GM12878 (cell line): ENCODE measurements around the gene PTPRD. TPM values are rescaled to one million over a fixed set of nuclear protein-coding genes. Genes with fewer than 3 reads are reported as not detected.

Experiments
- ATAC-seq: fragments of 200-7000 bp; cut with Tn5 transposase; 3 replicates; pipeline ENCODE4 v1.9.1; 2020; ENCODE audit warnings: mild to moderate bottlenecking, moderate library complexity
- BruUV-seq: library from RNA; stranded (reverse); fragments of 400-500 nt; replicated peaks from 2 replicates; lab custom pipeline; 2021; lab: Mats Ljungman, UMichigan
- CTCF ChIA-PET: fragments of 300-600 bp; sonication (Branson Sonifier 250); formaldehyde crosslinking; extraction: SDS; loops from one replicate; lab custom pipeline; 2021; ENCODE audit warnings: inconsistent platforms; lab: Yijun Ruan, JAX
- POLR2A ChIA-PET: fragments of 350-600 bp; formaldehyde crosslinking; extraction: SDS; loops from one replicate; lab custom pipeline; 2021; ENCODE audit warnings: inconsistent platforms; lab: Charles Lee
- RAD21 ChIA-PET: fragments of 300-600 bp; sonication (Branson Sonifier 250); formaldehyde crosslinking; loops from one replicate; lab custom pipeline; 2023; ENCODE audit warnings: antibody characterized with exemption; ENCODE audit not compliant: unreplicated experiment; lab: Charles Lee
- SMC1A ChIA-PET: fragments of 300-600 bp; sonication (Branson Sonifier 250); formaldehyde crosslinking; loops from one replicate; lab custom pipeline; 2023; ENCODE audit not compliant: unreplicated experiment, uncharacterized antibody; lab: Charles Lee
- DNase-seq: peaks from one replicate; pipeline ENCODE4 v3.0.0-alpha.2; 2011; ENCODE audit warnings: low read depth, low spot score
- FAIRE-seq: peaks from 3 replicates; lab custom pipeline; 2011; peaks lifted over from hg19 to GRCh38; lab: Jason Lieb, UNC
- H2AFZ ChIP-seq: 2 replicates; pipeline ENCODE4 v1.6.0; 2011; ENCODE audit warnings: low read depth, low read length, control low read depth; ENCODE audit not compliant: control insufficient read depth
- H3K27ac ChIP-seq: 2 replicates; pipeline ENCODE4 v1.5.1; 2011; ENCODE audit warnings: control low read depth; ENCODE audit not compliant: control insufficient read depth, insufficient read depth
- H3K27me3 ChIP-seq, 2 experiments: replicated peaks in 1 of 2; 2 replicates each; pipeline versions ENCODE4 v1.6.0 to v1.6.1; 2011; ENCODE audit warnings: low read length in 1 of 2; ENCODE audit not compliant: control insufficient read depth in 2 of 2, insufficient read depth in 2 of 2
- H3K36me3 ChIP-seq, 2 experiments: 2 replicates each; pipeline ENCODE4 v1.5.1; 2011; ENCODE audit warnings: low read length in 1 of 2; ENCODE audit not compliant: control insufficient read depth in 2 of 2, insufficient read depth in 2 of 2
- H3K4me1 ChIP-seq: 2 replicates; pipeline ENCODE4 v1.6.1; 2011; ENCODE audit warnings: mild to moderate bottlenecking, low read length, moderate library complexity, mixed read lengths; ENCODE audit not compliant: control insufficient read depth, insufficient read depth
- H3K4me2 ChIP-seq: 2 replicates; pipeline ENCODE4 v1.6.0; 2011; ENCODE audit warnings: control low read depth; ENCODE audit not compliant: control insufficient read depth, insufficient read depth
- H3K4me3 ChIP-seq: fragments of 200-600 bp; sonication (generic); 2 replicates; pipeline ENCODE4 v1.5.1; 2016
- H3K79me2 ChIP-seq: 2 replicates; pipeline ENCODE4 v1.6.0; 2011; ENCODE audit warnings: low read length; ENCODE audit not compliant: control insufficient read depth, insufficient read depth
- H3K9ac ChIP-seq: 2 replicates; pipeline ENCODE4 v1.8.0; 2011; ENCODE audit warnings: low read length, control low read depth, mixed read lengths; ENCODE audit not compliant: control insufficient read depth, insufficient read depth
- H3K9me3 ChIP-seq: replicated peaks from 3 replicates; pipeline ENCODE4 v1.5.1; 2011; ENCODE audit warnings: mild to moderate bottlenecking, low read length; ENCODE audit not compliant: control insufficient read depth, insufficient read depth
- H4K20me1 ChIP-seq: 2 replicates; pipeline ENCODE4 v1.6.0; 2011; ENCODE audit not compliant: control insufficient read depth, insufficient read depth
- BMI1 ChIP-seq: fragments of 450-650 bp; IDR thresholded peaks from 2 replicates; pipeline ENCODE4 v1.6.1; 2016; ENCODE audit warnings: mild to moderate bottlenecking, moderate library complexity, borderline replicate concordance
- E2F8 ChIP-seq: fragments of 450-650 bp; IDR thresholded peaks from 2 replicates; pipeline ENCODE4 v1.6.1; 2018; ENCODE audit warnings: mild to moderate bottlenecking, low read depth, moderate library complexity; ENCODE audit not compliant: partially characterized antibody
- EED ChIP-seq: sonication (generic); IDR thresholded peaks from 2 replicates; pipeline ENCODE4 v1.6.1; 2016; ENCODE audit warnings: antibody characterized with exemption, low read depth
- FOXK2 ChIP-seq: fragments of 450-650 bp; IDR thresholded peaks from 2 replicates; pipeline ENCODE4 v1.6.1; 2017; ENCODE audit warnings: mild to moderate bottlenecking, moderate library complexity
- KLF5 ChIP-seq: fragments of 450-650 bp; IDR thresholded peaks from 2 replicates; pipeline ENCODE4 v1.6.1; 2014; ENCODE audit warnings: mild to moderate bottlenecking; ENCODE audit not compliant: partially characterized antibody
- MTA3 ChIP-seq: IDR thresholded peaks from 2 replicates; pipeline ENCODE4 v1.6.1; 2012; ENCODE audit warnings: low read length, inconsistent platforms, borderline replicate concordance
- NBN ChIP-seq: fragments of 450-650 bp; IDR thresholded peaks from 2 replicates; pipeline ENCODE4 v1.6.1; 2016
- NFYA ChIP-seq: IDR thresholded peaks from 2 replicates; pipeline ENCODE4 v1.6.1; 2011; ENCODE audit warnings: low read depth, mild to moderate bottlenecking, low read length, improper control_type of control experiment, borderline replicate concordance
- NR2C2 ChIP-seq: IDR thresholded peaks from 2 replicates; pipeline ENCODE4 v1.6.1; 2011; ENCODE audit warnings: borderline replicate concordance, low read depth; ENCODE audit not compliant: control insufficient read depth, insufficient read length
- NRF1 ChIP-seq: conservative IDR thresholded peaks from 2 replicates; pipeline ENCODE4 v1.6.1; 2011; ENCODE audit warnings: mild to moderate bottlenecking, low read depth, low read length, improper control_type of control experiment
- POLR2AphosphoS5 ChIP-seq: IDR thresholded peaks from 2 replicates; pipeline ENCODE4 v1.6.1; 2011; ENCODE audit warnings: mild to moderate bottlenecking, low read length, inconsistent platforms
- RAD21 ChIP-seq: IDR thresholded peaks from 2 replicates; pipeline ENCODE4 v1.6.1; 2011; ENCODE audit warnings: mild to moderate bottlenecking, low read depth, low read length, moderate library complexity; ENCODE audit not compliant: insufficient read depth
- SIX5 ChIP-seq: IDR thresholded peaks from 2 replicates; pipeline ENCODE4 v1.6.1; 2011; ENCODE audit warnings: mild to moderate bottlenecking, low read depth, low read length, moderate library complexity; ENCODE audit not compliant: severe bottlenecking
- SRF ChIP-seq, 2 experiments: IDR thresholded peaks; 2 replicates each; pipeline ENCODE4 v1.6.1; 2011; ENCODE audit warnings: low read depth in 2 of 2, low read length in 2 of 2, mild to moderate bottlenecking in 1 of 2, moderate library complexity in 1 of 2
- WGBS: methylation state at CpG from one replicate; pipeline ENCODE4 v1.1.6; 2016; ENCODE audit warnings: low lambda C conversion rate; ENCODE audit not compliant: insufficient replicate concordance, insufficient coverage; ENCODE audit errors: missing lambda C conversion rate; 5-methylcytosine and 5-hydroxymethylcytosine counted together
- in situ Hi-C: fragments of 300-500 bp; cut with MboI; formaldehyde crosslinking; loops from 9 replicates; pipeline ENCODE4 v1.14.3; 2018; ENCODE audit warnings: mixed read lengths
- intact Hi-C: fragments of 100-400 bp; cut with micrococcal nuclease; formaldehyde crosslinking; loops from one replicate; pipeline ENCODE4 v1.14.2; 2022; ENCODE audit not compliant: unreplicated experiment
- polyA plus RNA-seq, 11 experiments: library from polyadenylated mRNA; depleted of rRNA in 4 of 11; unstranded in 6 of 11; stranded (reverse) in 5 of 11; fragments of >200 nt; fragmentation: Nextera tagmentation in 4 of 11; fragmentation: Illumina TruSeq in 1 of 11; extraction: Ambion mirVana in 4 of 11; extraction: Trizol in 1 of 11; gene quantifications; 1 replicate in 1 of 11; 2 replicates in 10 of 11; pipeline versions ENCODE4 v1.2.1 to v1.2.3, GENCODE V29; 2011 to 2016; ENCODE audit warnings: inconsistent platforms in 2 of 11, missing spikeins in 2 of 11, low read depth in 1 of 11
- total RNA-seq, 4 experiments: library from RNA; depleted of rRNA in 3 of 4; stranded (reverse); fragments of >200 nt in 3 of 4; fragmentation: Illumina TruSeq in 1 of 4; extraction: Trizol in 1 of 4; gene quantifications; 2 replicates each; pipeline versions ENCODE4 v1.2.1 to v1.2.3, GENCODE V29; 2013 to 2021

The PTPRD gene
- total and polyA plus RNA-seq, 10 of the 15 experiments (the other 5 are each of a cell fraction or from before 2014, with no cell fraction given) = under 0.01 to 0.05 (median 0.01) TPM; not detected in 7

DNA sequence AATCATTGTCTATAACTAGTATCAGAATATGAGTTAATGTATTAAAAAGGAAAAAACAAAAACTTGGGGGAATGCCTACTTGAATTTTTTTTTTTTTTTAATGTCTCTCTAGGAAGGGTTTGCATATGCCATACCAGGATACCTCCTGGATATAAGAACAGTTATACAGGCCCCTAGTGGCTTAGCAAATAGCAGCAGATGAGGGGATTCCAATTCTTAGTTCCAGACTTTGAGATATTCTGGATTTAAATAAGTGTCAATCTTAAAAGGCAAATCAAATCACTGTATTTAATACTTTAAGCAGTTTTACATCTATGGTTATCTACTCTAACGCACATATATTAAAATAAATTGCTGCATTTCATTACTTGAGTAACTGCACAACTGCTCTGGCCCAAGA is 1757.8 kb downstream of the PTPRD start:
- intact Hi-C loops = no loop called here
- Histone ChIP-seq H3K9me3 (no peaks in the 10 kb centered on the region), H3K4me1 (no peaks in the 10 kb centered on the region), H3K9ac (no peak overlapping the region), H3K36me3 (no peaks in the 10 kb centered on the region), H3K27ac (no peak overlapping the region), H3K4me2 (no peak overlapping the region), H3K4me3 (no peak overlapping the region), H4K20me1 (no peaks in the 10 kb centered on the region), H2AFZ (no peak overlapping the region), H3K79me2 (no peaks in the 10 kb centered on the region), H3K27me3 (peaks cover 4 to 8% of the 10 kb centered on the region in 2 experiments; a peak in 2 of 4 replicates)
- ChIA-PET RAD21 (no interaction called here), CTCF (interaction anchor here (0.6 kb wide), 1 partner anchor 949 kb away, joined by 3 read pairs; no protein-coding TSS in a partner anchor), POLR2A (no interaction called here), SMC1A (no interaction called here)
- in situ Hi-C loops = loop anchor here (25.0 kb wide), 1 partner anchor 1668 kb away; no protein-coding TSS in a partner anchor
- TF ChIP-seq RAD21 (0 out of 2 replicates have a peak, but pooled peaks have one; percentile 8), KLF5 (no peak)
- no TSS peak for BruUV-seq
- ATAC-seq (no peak), FAIRE-seq (no peak), DNase-seq (no peak)
- WGBS = 0% methylated on average over 1 of the region's 1 CpG

- Histone ChIP-seq H3K9me3 (no peaks in the 10 kb centered on the region), H3K4me2 (no peak overlapping the region), H2AFZ (no peak overlapping the region), H3K4me3 (no peak overlapping the region), H3K36me3 (no peaks in the 10 kb centered on the region), H3K27ac (no peak overlapping the region), H3K79me2 (no peaks in the 10 kb centered on the region), H4K20me1 (no peaks in the 10 kb centered on the region), H3K27me3 (peaks cover 2 to 6% of the 10 kb centered on the region in 2 experiments; a peak in 1 of 4 replicates), H3K9ac (no peak overlapping the region), H3K4me1 (no peaks in the 10 kb centered on the region)
- DNase-seq (no peak), FAIRE-seq (no peak), ATAC-seq (no peak)
- in situ Hi-C loops = loop anchor here (25.0 kb wide), 1 partner anchor 1665 kb away; no protein-coding TSS in a partner anchor
- RAD21 ChIA-PET = no interaction called here
- SMC1A ChIA-PET = no interaction called here
- CTCF ChIA-PET = no interaction called here
- POLR2A ChIA-PET = no interaction called here
- intact Hi-C loops = no loop called here
- TF ChIP-seq FOXK2 (no peak), NBN (no peak), NFYA (no peak), EED (no peak), NRF1 (no peak), MTA3 (no peak), POLR2AphosphoS5 (no peak), SRF (IDR thresholded peaks at IDR 0.05; ENCODE audit: low read depth in 2 of 2, low read length in 2 of 2) (no peak), SIX5 (no peak), E2F8 (no peak), NR2C2 (no peak), BMI1 (no peak)
- no TSS peak for BruUV-seq
- WGBS = 28% methylated on average over 4 of the region's 4 CpGs
Observed at GRCh38 chr9:8852301-8852864, 1760.4 kb downstream of the PTPRD start.
